ENCODE data around the gene ISM2.

The ISM2 gene

GRCh38 chr14:77424862-77425261, 73.8 kb downstream of the ISM2 start:
- peaks cover 63 to 85% of the 10 kb centered on the region in 2 donors for H3K36me3 ChIP-seq (ENCODE audit: control insufficient read depth in 1 of 2, insufficient read depth in 2 of 2, low read length in 2 of 2)

More at GRCh38 chr14:77424862-77425261, 73.8 kb downstream of the ISM2 start:
- H3K27ac ChIP-seq (ENCODE audit: low read length), result no peak overlapping the region
- H3K9me3 ChIP-seq (ENCODE audit: control insufficient read depth in 1 of 2, low read length in 2 of 2), result peaks cover 0 to 1% of the 10 kb centered on the region in 2 donors
- no peaks in the 10 kb centered on the region for H3K4me1 ChIP-seq (ENCODE audit: control insufficient read depth in 1 of 2, insufficient read depth in 2 of 2, low read length in 2 of 2)
- no peak overlapping the region for H3K4me3 ChIP-seq (ENCODE audit: low read depth in 1 of 2, low read length in 2 of 2)
- no peaks in the 10 kb centered on the region for H3K27me3 ChIP-seq (ENCODE audit: low read depth, low read length)
